ENCODE data around the gene FAT1. TPM values are rescaled to one million over a fixed set of nuclear protein-coding genes. Genes with fewer than 3 reads are reported as not detected.

Gene FAT1
- total RNA-seq, 1 experiment from 2014 or later: 172 TPM

- TF ChIP-seq SMAD4 (CRISPR knock-in tag; IDR thresholded peaks at IDR 0.05): no peak
- no peak for TF ChIP-seq SOX15 (CRISPR knock-in tag; IDR thresholded peaks at IDR 0.05)
Measured at GRCh38 chr4:186695392-186695791, 28.3 kb downstream of the FAT1 start (continued).

- Mint-ChIP-seq H3K9me3 (peaks cover 10% of the 10 kb centered on the region), H3K4me1 (peaks cover 59% of the 10 kb centered on the region), H3K27ac (peak overlapping the region; percentile 12), H3K27me3 (ENCODE audit: low read depth) (no peaks in the 10 kb centered on the region), H3K36me3 (peaks cover 33% of the 10 kb centered on the region), H3K4me3 (no peak overlapping the region)
- ChIA-PET CTCF (interaction anchor here (1.3 kb wide), 1 partner anchor 8 kb away, joined by 3 read pairs; no protein-coding TSS in a partner anchor), POLR2A (no interaction called here)
- DNase-seq (ENCODE audit: low spot score) (no peak), ATAC-seq (no peak)
- TF ChIP-seq MAX (CRISPR knock-in tag; IDR thresholded peaks at IDR 0.05) (no peak), E2F5 (CRISPR knock-in tag; IDR thresholded peaks at IDR 0.05) (no peak), ZBTB21 (CRISPR knock-in tag; IDR thresholded peaks at IDR 0.05; ENCODE audit: borderline replicate concordance) (no peak), HMGA2 (CRISPR knock-in tag; IDR thresholded peaks at IDR 0.05) (no peak), ETV6 (CRISPR knock-in tag; IDR thresholded peaks at IDR 0.05) (no peak), ZNF512 (CRISPR knock-in tag; IDR thresholded peaks at IDR 0.05; ENCODE audit: borderline replicate concordance) (no peak), ZNF423 (CRISPR knock-in tag; IDR thresholded peaks at IDR 0.05) (no peak), CREB1 (CRISPR knock-in tag; IDR thresholded peaks at IDR 0.05) (no peak), NR2C2 (CRISPR knock-in tag; IDR thresholded peaks at IDR 0.05) (no peak), CTCF (IDR thresholded peaks at IDR 0.05) (no peak), ZNF425 (CRISPR knock-in tag; conservative IDR thresholded peaks at IDR 0.05) (no peak), MYBL2 (CRISPR knock-in tag; IDR thresholded peaks at IDR 0.05) (no peak), OVOL2 (CRISPR knock-in tag; IDR thresholded peaks at IDR 0.05; ENCODE audit: borderline replicate concordance) (no peak)
Measured at GRCh38 chr4:186693894-186694293, 29.8 kb downstream of the FAT1 start.

- no peak overlapping the region for H3K4me3 Mint-ChIP-seq
- peaks cover 31% of the 10 kb centered on the region for H3K36me3 Mint-ChIP-seq
- CTCF ChIA-PET: interaction anchor here (1.3 kb wide), 1 partner anchor 8 kb away, joined by 3 read pairs; no protein-coding TSS in a partner anchor
- H3K4me1 Mint-ChIP-seq: peaks cover 58% of the 10 kb centered on the region
- TF ChIP-seq ZNF317 (CRISPR knock-in tag; IDR thresholded peaks at IDR 0.05; ENCODE audit: borderline replicate concordance, low read depth) (no peak), NR1H2 (CRISPR knock-in tag; IDR thresholded peaks at IDR 0.05) (no peak), ZNF423 (CRISPR knock-in tag; IDR thresholded peaks at IDR 0.05) (no peak), ZMAT4 (CRISPR knock-in tag; IDR thresholded peaks at IDR 0.05) (no peak), NFE2L1 (CRISPR knock-in tag; IDR thresholded peaks at IDR 0.05) (no peak)
- no peak overlapping the region for H3K27ac Mint-ChIP-seq
- DNase-seq (ENCODE audit: low spot score) (no peak), ATAC-seq (no peak; the same call in 1 of the 2 replicates)
- H3K27me3 Mint-ChIP-seq (ENCODE audit: low read depth): no peaks in the 10 kb centered on the region
- peaks cover 10% of the 10 kb centered on the region for H3K9me3 Mint-ChIP-seq
- POLR2A ChIA-PET: no interaction called here
Measured at GRCh38 chr4:186693159-186693815, 30.4 kb downstream of the FAT1 start.

Data from WTC11 (cell line).